Astrocyte (in vitro differentiated cells and primary cell): ENCODE results near the gene TLE1. TPM values are rescaled to one million over a fixed set of nuclear protein-coding genes. Genes with fewer than 3 reads are reported as not detected.

Experiments used
- DNase-seq: peaks from one replicate; pipeline ENCODE4 v3.0.0-alpha.2; 2010; ENCODE audit warnings: low read depth
- FAIRE-seq: peaks from 2 replicates; lab custom pipeline; 2011; peaks lifted over from hg19 to GRCh38; lab: Jason Lieb, UNC
- H2AFZ ChIP-seq: 2 replicates; pipeline ENCODE4 v1.6.0; 2012; ENCODE audit warnings: low read depth, low read length, inconsistent platforms
- H3K27ac ChIP-seq: 2 replicates; pipeline ENCODE4 v1.5.1; 2011; ENCODE audit warnings: low read depth, low read length, inconsistent platforms
- H3K27me3 ChIP-seq: 2 replicates; pipeline ENCODE4 v1.6.0; 2011; ENCODE audit warnings: low read length, inconsistent platforms; ENCODE audit not compliant: insufficient read depth
- H3K36me3 ChIP-seq: 2 replicates; pipeline ENCODE4 v1.5.1; 2011; ENCODE audit warnings: low read length, inconsistent platforms; ENCODE audit not compliant: insufficient read depth
- H3K4me1 ChIP-seq: 2 replicates; pipeline ENCODE4 v1.5.1; 2011; ENCODE audit warnings: low read length, inconsistent platforms; ENCODE audit not compliant: insufficient read depth
- H3K4me2 ChIP-seq: 2 replicates; pipeline ENCODE4 v1.6.0; 2012; ENCODE audit warnings: low read length, inconsistent platforms
- H3K4me3 ChIP-seq: 2 replicates; pipeline ENCODE4 v1.5.1; 2011; ENCODE audit warnings: low read depth, mild to moderate bottlenecking, low read length, inconsistent platforms; ENCODE audit not compliant: insufficient read depth
- H3K79me2 ChIP-seq: 2 replicates; pipeline ENCODE4 v1.6.0; 2012; ENCODE audit warnings: mild to moderate bottlenecking, low read length, inconsistent platforms; ENCODE audit not compliant: insufficient read depth
- H3K9ac ChIP-seq: 2 replicates; pipeline ENCODE4 v1.6.0; 2012; ENCODE audit warnings: mild to moderate bottlenecking, low read length, inconsistent platforms
- H3K9me3 ChIP-seq: 2 replicates; pipeline ENCODE4 v1.5.1; 2012; ENCODE audit warnings: low read depth, mild to moderate bottlenecking, low read length, inconsistent platforms; ENCODE audit not compliant: insufficient read depth
- H4K20me1 ChIP-seq: 2 replicates; pipeline ENCODE4 v1.6.0; 2012; ENCODE audit warnings: low read length, inconsistent platforms; ENCODE audit not compliant: insufficient read depth
- H3K27ac Mint-ChIP-seq: one replicate; pipeline ENCODE4 v1.8.0; 2021; ENCODE audit warnings: mild to moderate bottlenecking, mixed read lengths; ENCODE audit not compliant: unreplicated experiment
- H3K27me3 Mint-ChIP-seq: one replicate; pipeline ENCODE4 v1.8.0; 2021; ENCODE audit warnings: low read depth, mixed read lengths; ENCODE audit not compliant: unreplicated experiment
- H3K36me3 Mint-ChIP-seq: one replicate; pipeline ENCODE4 v1.8.0; 2021; ENCODE audit warnings: low read depth, mixed read lengths; ENCODE audit not compliant: unreplicated experiment
- H3K4me1 Mint-ChIP-seq: one replicate; pipeline ENCODE4 v1.8.0; 2021; ENCODE audit warnings: low read depth, mixed read lengths; ENCODE audit not compliant: unreplicated experiment
- H3K4me3 Mint-ChIP-seq: one replicate; pipeline ENCODE4 v1.8.0; 2021; ENCODE audit warnings: mild to moderate bottlenecking, moderate library complexity, mixed read lengths; ENCODE audit not compliant: unreplicated experiment
- H3K9me3 Mint-ChIP-seq: one replicate; pipeline ENCODE4 v1.8.0; 2021; ENCODE audit warnings: mild to moderate bottlenecking, mixed read lengths; ENCODE audit not compliant: unreplicated experiment
- CTCF ChIP-seq: IDR thresholded peaks from 2 replicates; pipeline ENCODE4 v1.5.1; 2011; ENCODE audit warnings: low read depth, mild to moderate bottlenecking, inconsistent platforms, low read length, moderate library complexity; ENCODE audit not compliant: insufficient read depth
- EZH2 ChIP-seq: IDR thresholded peaks from 2 replicates; pipeline ENCODE4 v1.6.1; 2012; ENCODE audit warnings: mild to moderate bottlenecking, low read length, inconsistent platforms; ENCODE audit not compliant: insufficient read depth
- total RNA-seq: library from RNA; stranded (reverse); gene quantifications from 2 replicates; pipeline ENCODE4 v1.2.1, GENCODE V29; 2021

Gene TLE1
- total RNA-seq, 1 donor from 2014 or later, result 29.6 TPM

- Histone ChIP-seq H3K4me2 (no peak overlapping the region), H3K27me3 (no peaks in the 10 kb centered on the region), H3K9ac (no peak overlapping the region), H3K36me3 (no peaks in the 10 kb centered on the region), H2AFZ (no peak overlapping the region), H3K9me3 (no peaks in the 10 kb centered on the region), H3K79me2 (peaks cover 21% of the 10 kb centered on the region), H3K27ac (no peak overlapping the region), H3K4me3 (no peak overlapping the region), H3K4me1 (peaks cover 9% of the 10 kb centered on the region), H4K20me1 (peaks cover 40% of the 10 kb centered on the region)
- no peaks in the 10 kb centered on the region for H3K9me3 Mint-ChIP-seq
- FAIRE-seq, result no peak
- no peak overlapping the region for H3K27ac Mint-ChIP-seq
- H3K4me3 Mint-ChIP-seq, result no peak overlapping the region
- DNase-seq, result no peak
- peaks cover 31% of the 10 kb centered on the region for H3K4me1 Mint-ChIP-seq
- H3K27me3 Mint-ChIP-seq, result no peaks in the 10 kb centered on the region
- peaks cover 2% of the 10 kb centered on the region for H3K36me3 Mint-ChIP-seq
- TF ChIP-seq CTCF, result no peak
- TF ChIP-seq EZH2, result no peak
Observed at GRCh38 chr9:81664638-81665222, 24.6 kb downstream of the TLE1 start.

GRCh38 chr9:81661339-81661738 is 28.0 kb downstream of the TLE1 start:
- DNase-seq (no peak), FAIRE-seq (no peak)
- H3K4me1 Mint-ChIP-seq, result peaks cover 25% of the 10 kb centered on the region
- no peaks in the 10 kb centered on the region for H3K27me3 Mint-ChIP-seq
- TF ChIP-seq EZH2 (no peak), CTCF (no peak)
- peaks cover 22% of the 10 kb centered on the region for H3K79me2 ChIP-seq
- H3K36me3 ChIP-seq, result no peaks in the 10 kb centered on the region
- no peak overlapping the region for H3K27ac ChIP-seq
- H3K36me3 Mint-ChIP-seq, result peaks cover 2% of the 10 kb centered on the region
- no peak overlapping the region for H3K4me3 ChIP-seq
- peak overlapping the region; percentile 8 for H3K4me2 ChIP-seq
- H3K27ac Mint-ChIP-seq, result no peak overlapping the region
- H4K20me1 ChIP-seq, result peaks cover 26% of the 10 kb centered on the region
- no peaks in the 10 kb centered on the region for H3K9me3 ChIP-seq
- no peaks in the 10 kb centered on the region for H3K27me3 ChIP-seq
- no peaks in the 10 kb centered on the region for H3K9me3 Mint-ChIP-seq
- H3K9ac ChIP-seq, result no peak overlapping the region
- H3K4me3 Mint-ChIP-seq, result no peak overlapping the region
- H2AFZ ChIP-seq, result no peak overlapping the region
- no peaks in the 10 kb centered on the region for H3K4me1 ChIP-seq

GRCh38 chr9:81656871-81657337 is 32.4 kb downstream of the TLE1 start:
- peaks cover 13% of the 10 kb centered on the region for H3K4me1 Mint-ChIP-seq
- TF ChIP-seq CTCF (no peak), EZH2 (no peak)
- Histone ChIP-seq H3K27ac (no peak overlapping the region), H3K4me1 (peaks cover 8% of the 10 kb centered on the region), H3K4me2 (no peak overlapping the region), H3K79me2 (peaks cover 28% of the 10 kb centered on the region), H3K36me3 (no peaks in the 10 kb centered on the region), H3K9me3 (no peaks in the 10 kb centered on the region), H2AFZ (no peak overlapping the region), H4K20me1 (peaks cover 16% of the 10 kb centered on the region), H3K4me3 (no peak overlapping the region), H3K27me3 (no peaks in the 10 kb centered on the region), H3K9ac (no peak overlapping the region)
- H3K4me3 Mint-ChIP-seq, result no peak overlapping the region
- H3K9me3 Mint-ChIP-seq, result no peaks in the 10 kb centered on the region
- H3K36me3 Mint-ChIP-seq, result peaks cover 11% of the 10 kb centered on the region
- DNase-seq, result no peak
- no peak overlapping the region for H3K27ac Mint-ChIP-seq
- no peak for FAIRE-seq
- H3K27me3 Mint-ChIP-seq, result no peaks in the 10 kb centered on the region
